Activated CD8-positive, alpha-beta T cell treated with anti-CD3 and anti-CD28 coated beads for 36 hours (primary cell): ENCODE results near the gene NFASC. TPM values are rescaled to one million over a fixed set of nuclear protein-coding genes. Genes with fewer than 3 reads are reported as not detected.

Experiments
- ATAC-seq: fragments of 200-7000 bp; cut with Tn5 transposase; one replicate; pipeline ENCODE4 v1.10.0; 2021; ENCODE audit warnings: mild to moderate bottlenecking, moderate library complexity
- CTCF ChIA-PET: fragments of 350-600 bp; sonication (Branson Sonifier 250); formaldehyde crosslinking; loops from one replicate; lab custom pipeline; 2021; ENCODE audit warnings: antibody characterized with exemption; lab: Charles Lee
- POLR2A ChIA-PET: fragments of 350-600 bp; sonication (Branson Sonifier 250); formaldehyde crosslinking; loops from one replicate; lab custom pipeline; 2021; ENCODE audit warnings: antibody characterized with exemption; lab: Charles Lee
- DNase-seq: peaks from one replicate; pipeline ENCODE4 v3.0.0-alpha.2; 2020
- H3K27ac Mint-ChIP-seq: one replicate; pipeline ENCODE4 v1.8.0; 2021; ENCODE audit warnings: mild to moderate bottlenecking, mixed read lengths
- H3K27me3 Mint-ChIP-seq: one replicate; pipeline ENCODE4 v1.8.0; 2021; ENCODE audit warnings: mixed read lengths
- H3K36me3 Mint-ChIP-seq: one replicate; pipeline ENCODE4 v1.8.0; 2021; ENCODE audit warnings: low read depth, mixed read lengths
- H3K4me1 Mint-ChIP-seq: one replicate; pipeline ENCODE4 v1.8.0; 2021; ENCODE audit warnings: low read depth, mixed read lengths
- H3K4me3 Mint-ChIP-seq: one replicate; pipeline ENCODE4 v1.8.0; 2021; ENCODE audit warnings: mild to moderate bottlenecking, moderate library complexity, mixed read lengths
- H3K9me3 Mint-ChIP-seq: one replicate; pipeline ENCODE4 v1.8.0; 2021; ENCODE audit warnings: mixed read lengths
- CTCF ChIP-seq: fragments of 200-600 bp; IDR thresholded peaks from one replicate; pipeline ENCODE4 v1.8.0; 2022; ENCODE audit warnings: antibody characterized with exemption, mild to moderate bottlenecking
- intact Hi-C: fragments of 100-400 bp; cut with micrococcal nuclease; formaldehyde crosslinking; loops from one replicate; pipeline ENCODE4 v1.10.0; 2022
- total RNA-seq, 2 experiments: library from RNA; stranded (reverse); gene quantifications; one replicate each; pipeline ENCODE4 v1.2.3, GENCODE V29; 2021

Gene NFASC
- total RNA-seq, 2 experiments from 2014 or later: not detected

- POLR2A ChIA-PET: no interaction called here
- no peaks in the 10 kb centered on the region for H3K9me3 Mint-ChIP-seq
- ATAC-seq (no peak), DNase-seq (no peak)
- H3K4me3 Mint-ChIP-seq: no peak overlapping the region
- intact Hi-C loops: no loop called here
- no peaks in the 10 kb centered on the region for H3K36me3 Mint-ChIP-seq
- TF ChIP-seq CTCF: no peak
- peaks cover 12% of the 10 kb centered on the region for H3K4me1 Mint-ChIP-seq
- CTCF ChIA-PET: interaction anchor here (0.9 to 9.8 kb wide), 4 partner anchors 12 to 360 kb away, joined by 3 to 188 read pairs (median 4); no protein-coding TSS in a partner anchor
- no peak overlapping the region for H3K27ac Mint-ChIP-seq
- no peaks in the 10 kb centered on the region for H3K27me3 Mint-ChIP-seq
Observed at GRCh38 chr1:204994086-204994862, 123.6 kb downstream of the NFASC start.

GRCh38 chr1:204996981-204997380 is 126.3 kb downstream of the NFASC start:
- DNase-seq (no peak), ATAC-seq (no peak)
- Mint-ChIP-seq H3K27me3 (no peaks in the 10 kb centered on the region), H3K36me3 (no peaks in the 10 kb centered on the region), H3K4me1 (peaks cover 11% of the 10 kb centered on the region), H3K9me3 (no peaks in the 10 kb centered on the region), H3K27ac (no peak overlapping the region), H3K4me3 (no peak overlapping the region)
- ChIA-PET POLR2A (no interaction called here), CTCF (interaction anchor here (1.0 to 2.1 kb wide), 2 partner anchors 7 to 65 kb away, joined by 3 to 10 read pairs; no protein-coding TSS in a partner anchor)
- no peak for TF ChIP-seq CTCF
- intact Hi-C loops: no loop called here

- ChIA-PET POLR2A (no interaction called here), CTCF (interaction anchor here (1.0 to 2.1 kb wide), 3 partner anchors 8 to 64 kb away, joined by 3 to 10 read pairs (median 7); no protein-coding TSS in a partner anchor)
- Mint-ChIP-seq H3K27me3 (no peaks in the 10 kb centered on the region), H3K36me3 (no peaks in the 10 kb centered on the region), H3K4me1 (peaks cover 3% of the 10 kb centered on the region), H3K4me3 (no peak overlapping the region), H3K9me3 (no peaks in the 10 kb centered on the region), H3K27ac (no peak overlapping the region)
- ATAC-seq (no peak), DNase-seq (no peak)
- intact Hi-C loops: no loop called here
- no peak for TF ChIP-seq CTCF
Observed at GRCh38 chr1:204997591-204998355, 127.1 kb downstream of the NFASC start.

- CTCF ChIA-PET: interaction anchor here (1.0 to 4.0 kb wide), 4 partner anchors 12 to 60 kb away, joined by 3 to 16 read pairs (median 4); no protein-coding TSS in a partner anchor
- Mint-ChIP-seq H3K36me3 (no peaks in the 10 kb centered on the region), H3K4me1 (no peaks in the 10 kb centered on the region), H3K27ac (no peak overlapping the region), H3K4me3 (no peak overlapping the region), H3K9me3 (no peaks in the 10 kb centered on the region), H3K27me3 (no peaks in the 10 kb centered on the region)
- ATAC-seq: no peak
- POLR2A ChIA-PET: no interaction called here
- intact Hi-C loops: no loop called here
- TF ChIP-seq CTCF: no peak
- DNase-seq: no peak
Observed at GRCh38 chr1:205001162-205001561, 130.5 kb downstream of the NFASC start.
